Pancreas (tissue), 10 donors: ENCODE data around the gene PDZD2. TPM values are rescaled to one million over a fixed set of nuclear protein-coding genes. Genes with fewer than 3 reads are reported as not detected.
"Not testable (repeated sequence)": the region's sequence is repeated elsewhere in the genome, so short reads cannot be mapped to it uniquely, and the experiment has no call there.

Experiments
- ATAC-seq, 4 donors: fragments of 200-7000 bp; cut with Tn5 transposase; one replicate each; pipeline versions ENCODE4 v1.8.0 to v1.9.1; 2020; ENCODE audit warnings: mild to moderate bottlenecking in 4 of 4, moderate library complexity in 4 of 4
- DNase-seq, 6 donors: peaks; one replicate each; pipeline ENCODE4 v3.0.0-alpha.2; 2020
- FAIRE-seq: peaks from 2 replicates; lab custom pipeline; 2012; peaks lifted over from hg19 to GRCh38; lab: Jason Lieb, UNC
- H3K27ac ChIP-seq, 4 donors: fragments of 200-600 bp; sonication (generic); 1 replicate in 3 of 4; 2 replicates in 1 of 4; pipeline versions ENCODE4 v1.5.0 to v1.8.0; 2020
- H3K27me3 ChIP-seq, 4 donors: fragments of 200-600 bp; one replicate each; pipeline ENCODE4 v1.8.0; 2021
- H3K36me3 ChIP-seq, 3 donors: fragments of 200-600 bp; sonication (generic) in 1 of 3; one replicate each; pipeline versions ENCODE4 v1.5.0 to v1.8.0; 2020 to 2021
- H3K4me1 ChIP-seq, 3 donors: fragments of 200-600 bp; one replicate each; pipeline ENCODE4 v1.8.0; 2021
- H3K4me3 ChIP-seq, 4 donors: fragments of 200-600 bp; sonication (generic) in 2 of 4; one replicate each; pipeline versions ENCODE4 v1.5.0 to v1.8.0; 2020 to 2021
- H3K9me3 ChIP-seq, 4 donors: fragments of 200-600 bp; one replicate each; pipeline ENCODE4 v1.8.0; 2021
- WGBS, 2 donors: extraction: QIAGEN DNeasy Blood & Tissue Kit; methylation state at CpG; one replicate each; pipeline ENCODE4 v1.1.7; 2013; 5-methylcytosine and 5-hydroxymethylcytosine counted together
- intact Hi-C, 3 donors: fragments of 100-400 bp; cut with DNase I; formaldehyde crosslinking; loops; one replicate each; pipeline versions ENCODE4 v1.11.1 to v1.14.2; 2022
- polyA plus RNA-seq, 2 donors: library from polyadenylated mRNA; stranded (reverse); fragments of 200-250 nt; gene quantifications; one replicate each; pipeline ENCODE4 v1.2.3, GENCODE V29; 2013
- total RNA-seq, 6 donors: library from RNA; stranded (reverse); fragmentation: NEBNext Ultra II Directional in 4 of 6; extraction: Animal tissue kit (Norgen Biotek cat#: 25700) in 4 of 6; gene quantifications; one replicate each; pipeline versions ENCODE4 v1.2.1 to v1.2.4, GENCODE V29; 2021 to 2023
- TF ChIP-seq, protein P1 (sequence below), 4 donors: fragments of 200-600 bp; sonication (generic) in 3 of 4; IDR thresholded peaks; one replicate each; pipeline versions ENCODE4 v1.5.0 to v1.8.0; 2021; ENCODE audit warnings: antibody characterized with exemption in 4 of 4
- donor health status: healthy with polysubstance abuse.
- donor health status: DM: no; HTN: no; CAD: no; lungs with moderate emphysema.
- donor health status: DM: no; HTN: no; CAD: no.
- donor health status: control.
- donor health status: control.
- donor health status: Bipolar disorder and iron deficiency.
- donor health status: DM: yes; HTN: yes; CAD: no.
- donor health status: DM: no; HTN: no; CAD: no.
- donor health status: DM: no; HTN: no; CAD: no.
- donor health status: DM: yes; HTN: yes; CAD: no.

Gene PDZD2
- total and polyA plus RNA-seq, 8 donors: 1.4 to 4.5 (median 3.3) TPM

DNA sequence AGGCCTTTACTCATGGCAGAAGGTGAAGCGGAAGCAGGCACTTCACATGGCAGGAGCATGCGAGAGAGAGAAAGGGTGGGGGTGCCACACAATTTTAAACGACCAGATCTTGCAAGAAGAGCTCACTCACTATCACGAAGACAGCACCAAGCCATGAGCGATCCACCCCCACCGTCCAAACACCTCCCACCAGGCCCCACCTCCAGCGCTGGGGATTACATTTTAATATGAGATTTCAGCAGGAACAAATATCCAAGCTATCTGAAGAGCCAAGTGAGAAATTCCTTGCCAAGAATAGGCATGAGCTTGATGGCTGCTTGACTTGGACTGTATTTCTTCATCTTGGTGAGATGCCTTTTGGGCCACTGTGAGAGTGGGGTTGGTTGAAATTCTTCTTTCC, 88.0 kb downstream of the PDZD2 start:
- TF ChIP-seq, protein P1, sequence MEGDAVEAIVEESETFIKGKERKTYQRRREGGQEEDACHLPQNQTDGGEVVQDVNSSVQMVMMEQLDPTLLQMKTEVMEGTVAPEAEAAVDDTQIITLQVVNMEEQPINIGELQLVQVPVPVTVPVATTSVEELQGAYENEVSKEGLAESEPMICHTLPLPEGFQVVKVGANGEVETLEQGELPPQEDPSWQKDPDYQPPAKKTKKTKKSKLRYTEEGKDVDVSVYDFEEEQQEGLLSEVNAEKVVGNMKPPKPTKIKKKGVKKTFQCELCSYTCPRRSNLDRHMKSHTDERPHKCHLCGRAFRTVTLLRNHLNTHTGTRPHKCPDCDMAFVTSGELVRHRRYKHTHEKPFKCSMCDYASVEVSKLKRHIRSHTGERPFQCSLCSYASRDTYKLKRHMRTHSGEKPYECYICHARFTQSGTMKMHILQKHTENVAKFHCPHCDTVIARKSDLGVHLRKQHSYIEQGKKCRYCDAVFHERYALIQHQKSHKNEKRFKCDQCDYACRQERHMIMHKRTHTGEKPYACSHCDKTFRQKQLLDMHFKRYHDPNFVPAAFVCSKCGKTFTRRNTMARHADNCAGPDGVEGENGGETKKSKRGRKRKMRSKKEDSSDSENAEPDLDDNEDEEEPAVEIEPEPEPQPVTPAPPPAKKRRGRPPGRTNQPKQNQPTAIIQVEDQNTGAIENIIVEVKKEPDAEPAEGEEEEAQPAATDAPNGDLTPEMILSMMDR (IDR thresholded peaks at IDR 0.05): no peak
- Histone ChIP-seq H3K27ac (no peak overlapping the region), H3K27me3 (no peaks in the 10 kb centered on the region), H3K4me3 (no peak overlapping the region), H3K4me1 (no peaks in the 10 kb centered on the region), H3K9me3 (no peaks in the 10 kb centered on the region), H3K36me3 (no peaks in the 10 kb centered on the region)
- DNase-seq: no peak
- no peak for FAIRE-seq
- intact Hi-C loops: no loop called here
- WGBS, 2 donors: 76 to 82% methylated on average over 7 of the region's 7 CpGs
- ATAC-seq: no peak

DNA sequence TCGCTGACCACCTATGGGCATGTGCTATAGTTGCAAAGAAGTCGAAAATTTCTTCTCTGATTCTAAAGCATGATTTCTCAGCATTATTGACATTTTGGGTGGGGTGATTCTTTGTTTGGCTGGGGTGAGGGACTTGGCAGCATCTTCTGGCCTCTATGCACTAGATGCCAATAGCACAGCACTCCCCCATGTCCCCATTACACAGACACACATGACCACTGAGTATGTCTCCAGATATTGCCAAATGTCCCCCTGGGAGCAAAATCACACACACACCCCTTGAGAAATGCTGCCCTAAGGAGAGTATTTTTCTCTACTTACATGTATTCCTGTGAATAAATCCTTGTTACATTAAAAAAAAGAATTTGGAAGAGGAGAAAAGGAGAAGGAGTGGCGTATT, 89.1 kb downstream of the PDZD2 start:
- no peak overlapping the region for H3K27ac ChIP-seq
- DNase-seq: no peak
- H3K4me1 ChIP-seq: no peaks in the 10 kb centered on the region
- no peak overlapping the region for H3K4me3 ChIP-seq
- TF ChIP-seq, protein P1 (IDR thresholded peaks at IDR 0.05): no peak
- H3K9me3 ChIP-seq: no peaks in the 10 kb centered on the region
- intact Hi-C loops: no loop called here
- no peaks in the 10 kb centered on the region for H3K36me3 ChIP-seq
- ATAC-seq: no peak
- no peaks in the 10 kb centered on the region for H3K27me3 ChIP-seq
- no peak for FAIRE-seq
- 63 to 65% methylated on average over 3 of the region's 3 CpGs for WGBS, 2 donors

DNA sequence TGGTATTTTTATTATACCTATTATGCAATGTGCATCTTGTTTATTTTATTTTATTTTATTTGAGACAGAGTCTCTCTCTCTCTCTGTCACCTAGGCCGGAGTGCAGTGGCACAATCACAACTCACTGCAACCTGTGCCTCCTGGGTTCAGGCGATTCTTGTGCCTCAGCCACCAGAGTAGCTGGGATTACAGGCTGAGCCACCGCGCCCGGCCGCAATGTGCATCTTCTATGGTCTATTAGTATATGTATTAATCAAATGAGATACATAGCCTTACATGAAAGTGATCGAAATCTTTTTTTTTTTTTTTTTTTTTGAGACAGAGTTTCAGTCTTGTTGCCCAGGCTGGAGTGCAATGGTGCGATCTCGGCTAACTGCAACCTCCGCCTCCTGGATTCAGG, 89.9 kb downstream of the PDZD2 start:
- FAIRE-seq, intact Hi-C loops, H3K36me3 ChIP-seq, H3K4me3 ChIP-seq, H3K27me3 ChIP-seq, H3K9me3 ChIP-seq, DNase-seq, ATAC-seq, H3K4me1 ChIP-seq, H3K27ac ChIP-seq: not testable (repeated sequence)
- 87 to 90% methylated on average over 10 of the region's 10 CpGs for WGBS, 2 donors

DNA sequence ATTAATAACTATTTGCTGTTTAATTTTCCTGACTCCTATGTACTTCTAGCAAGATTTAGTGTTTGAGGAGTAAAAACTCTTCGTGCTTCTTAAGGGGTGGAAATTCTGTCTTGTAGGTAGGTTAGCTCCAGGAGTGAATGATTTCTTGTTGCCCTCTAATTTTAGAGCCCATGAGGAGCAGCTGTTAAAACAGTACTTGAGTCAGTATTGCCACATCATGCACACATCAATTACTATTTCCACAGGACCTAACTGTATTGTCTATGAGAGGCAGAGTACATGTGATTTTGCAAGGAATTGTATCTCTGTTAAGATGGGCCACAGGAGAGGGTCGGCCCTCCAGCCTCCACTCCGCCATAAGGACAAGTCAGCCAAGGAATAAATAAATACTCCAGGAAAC, 91.2 kb downstream of the PDZD2 start:
- TF ChIP-seq, protein P1 (IDR thresholded peaks at IDR 0.05): no peak
- Histone ChIP-seq H3K4me1 (no peaks in the 10 kb centered on the region), H3K36me3 (no peaks in the 10 kb centered on the region), H3K27me3 (no peaks in the 10 kb centered on the region), H3K9me3 (no peaks in the 10 kb centered on the region), H3K27ac (no peak overlapping the region), H3K4me3 (no peak overlapping the region)
- WGBS, 2 donors: 68 to 74% methylated on average over 3 of the region's 3 CpGs
- intact Hi-C loops: no loop called here
- no peak for FAIRE-seq
- DNase-seq: no peak
- ATAC-seq: peak in 1 of 4 donors; percentile 13

DNA sequence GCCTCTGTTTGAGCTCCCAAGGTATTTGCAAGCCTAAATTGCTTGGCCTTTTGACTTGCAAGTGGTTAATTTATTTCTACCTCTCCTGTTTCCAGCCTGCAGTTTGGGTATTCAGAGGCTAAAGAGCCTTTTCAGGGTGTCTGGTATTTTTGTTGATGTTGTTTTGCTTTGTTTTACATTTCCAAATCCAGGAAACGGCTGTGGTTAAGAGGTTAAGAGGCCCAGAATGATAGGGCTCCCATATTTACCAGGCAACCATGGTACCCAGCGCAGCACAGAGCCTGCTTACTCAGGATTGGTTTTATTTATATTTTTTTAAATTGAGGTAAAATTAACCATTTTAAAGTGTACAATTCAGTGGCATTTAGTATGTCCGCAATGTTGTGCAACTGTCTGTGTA, 92.1 kb downstream of the PDZD2 start:
- Histone ChIP-seq H3K27ac (no peak overlapping the region), H3K4me3 (no peak overlapping the region), H3K4me1 (no peaks in the 10 kb centered on the region), H3K27me3 (no peaks in the 10 kb centered on the region), H3K36me3 (no peaks in the 10 kb centered on the region), H3K9me3 (no peaks in the 10 kb centered on the region)
- TF ChIP-seq, protein P1 (IDR thresholded peaks at IDR 0.05): no peak
- peak in 1 of 4 donors; percentile 30 for ATAC-seq
- no peak for FAIRE-seq
- intact Hi-C loops: no loop called here
- 71 to 78% methylated on average over 3 of the region's 3 CpGs for WGBS, 2 donors
- no peak for DNase-seq
